GM13976 (cell line): ENCODE measurements around the gene PDE4D.

Experiments used
- DNase-seq: peaks from one replicate; pipeline ENCODE4 v3.0.0; 2012; ENCODE audit warnings: low spot score
- in situ Hi-C: fragments of 300-500 bp; cut with MboI; formaldehyde crosslinking; loops from one replicate; pipeline ENCODE4 v1.12.0; 2022; ENCODE audit warnings: low sequenced_read_pairs, mixed read lengths, inconsistent platforms; ENCODE audit not compliant: unreplicated experiment
- TF ChIP-seq, protein P1 (sequence below): IDR thresholded peaks from 2 replicates; pipeline ENCODE4 v1.5.1; 2012; ENCODE audit warnings: borderline replicate concordance, mild to moderate bottlenecking; ENCODE audit not compliant: insufficient read depth; ENCODE audit errors: extremely low read depth, missing control alignments, control extremely low read depth

PDE4D gene

GRCh38 chr5:59206132-59206581 lies 687.4 kb downstream of the PDE4D start:
- DNase-seq: no peak
- TF ChIP-seq, protein P1, sequence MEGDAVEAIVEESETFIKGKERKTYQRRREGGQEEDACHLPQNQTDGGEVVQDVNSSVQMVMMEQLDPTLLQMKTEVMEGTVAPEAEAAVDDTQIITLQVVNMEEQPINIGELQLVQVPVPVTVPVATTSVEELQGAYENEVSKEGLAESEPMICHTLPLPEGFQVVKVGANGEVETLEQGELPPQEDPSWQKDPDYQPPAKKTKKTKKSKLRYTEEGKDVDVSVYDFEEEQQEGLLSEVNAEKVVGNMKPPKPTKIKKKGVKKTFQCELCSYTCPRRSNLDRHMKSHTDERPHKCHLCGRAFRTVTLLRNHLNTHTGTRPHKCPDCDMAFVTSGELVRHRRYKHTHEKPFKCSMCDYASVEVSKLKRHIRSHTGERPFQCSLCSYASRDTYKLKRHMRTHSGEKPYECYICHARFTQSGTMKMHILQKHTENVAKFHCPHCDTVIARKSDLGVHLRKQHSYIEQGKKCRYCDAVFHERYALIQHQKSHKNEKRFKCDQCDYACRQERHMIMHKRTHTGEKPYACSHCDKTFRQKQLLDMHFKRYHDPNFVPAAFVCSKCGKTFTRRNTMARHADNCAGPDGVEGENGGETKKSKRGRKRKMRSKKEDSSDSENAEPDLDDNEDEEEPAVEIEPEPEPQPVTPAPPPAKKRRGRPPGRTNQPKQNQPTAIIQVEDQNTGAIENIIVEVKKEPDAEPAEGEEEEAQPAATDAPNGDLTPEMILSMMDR: no peak
- in situ Hi-C loops: no loop called here

- in situ Hi-C loops: no loop called here
- TF ChIP-seq, protein P1: no peak
- DNase-seq: no peak
Measured at GRCh38 chr5:59204114-59204897, 689.2 kb downstream of the PDE4D start.

GRCh38 chr5:59199868-59200267 lies 693.7 kb downstream of the PDE4D start:
- TF ChIP-seq, protein P1: no peak
- in situ Hi-C loops: loop anchor here (25.0 kb wide), 1 partner anchor 462 kb away; no protein-coding TSS in a partner anchor
- DNase-seq: no peak

DNA sequence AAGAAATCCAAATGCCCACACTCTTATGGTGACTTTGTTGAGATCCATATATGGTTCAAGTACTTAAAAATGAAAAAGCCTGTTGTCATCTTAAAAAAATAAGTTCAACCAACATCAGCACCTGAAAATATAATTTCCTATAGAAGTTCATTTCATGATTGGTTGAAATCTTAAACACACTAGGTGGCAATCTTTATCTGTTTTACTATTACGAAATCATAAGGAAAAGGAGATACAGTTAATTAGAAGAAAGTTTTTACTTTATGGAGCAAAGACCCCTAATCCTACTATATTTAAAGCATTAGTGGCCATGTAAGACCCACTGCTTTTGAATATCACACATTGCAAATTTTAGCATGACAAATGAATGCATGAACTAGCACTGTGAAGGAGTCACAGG lies 694.7 kb downstream of the PDE4D start:
- in situ Hi-C loops: loop anchor here (25.0 kb wide), 1 partner anchor 463 kb away; no protein-coding TSS in a partner anchor
- DNase-seq: no peak
- TF ChIP-seq, protein P1: no peak

DNA sequence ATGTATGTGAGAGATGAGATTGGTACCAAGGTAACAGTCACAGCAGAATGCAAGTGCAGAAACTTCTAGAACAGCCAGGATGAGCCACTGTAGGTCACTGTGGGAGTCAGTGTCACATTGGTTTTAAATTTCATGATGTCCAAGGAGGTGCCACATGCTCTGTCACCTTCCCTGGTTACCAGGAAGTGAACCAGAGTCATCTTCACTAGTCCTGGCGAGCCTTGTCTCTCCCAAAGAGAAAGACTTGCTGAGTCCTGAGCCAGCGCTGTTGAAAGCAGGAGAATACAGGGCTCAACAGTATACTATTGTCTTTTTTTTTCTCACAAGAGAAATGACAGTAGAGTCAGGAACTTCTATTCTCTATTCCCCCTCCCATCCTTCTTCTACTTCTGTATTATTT lies 695.2 kb downstream of the PDE4D start:
- no peak for DNase-seq
- TF ChIP-seq, protein P1: no peak
- in situ Hi-C loops: loop anchor here (25.0 kb wide), 1 partner anchor 464 kb away; no protein-coding TSS in a partner anchor

- in situ Hi-C loops: loop anchor here (25.0 kb wide), 1 partner anchor 464 kb away; no protein-coding TSS in a partner anchor
Measured at GRCh38 chr5:59197911-59198310, 695.6 kb downstream of the PDE4D start.

More at GRCh38 chr5:59197911-59198310, 695.6 kb downstream of the PDE4D start:
- TF ChIP-seq, protein P1: no peak
- no peak for DNase-seq
